GM19328 (cell line): ENCODE data around the gene MEGF8.
A peak's percentile ranks its signal among the peaks of the same experiment; 100 is the strongest.

Experiments
- ATAC-seq: cut with Tn5 transposase; IDR thresholded peaks from one replicate; pipeline ENCODE4 v1.9.1; 2021; ENCODE audit warnings: mild to moderate bottlenecking, moderate library complexity; ENCODE audit not compliant: unreplicated experiment

The MEGF8 gene

GRCh38 chr19:42375415-42376176, 50.2 kb downstream of the MEGF8 start:
- ATAC-seq: no peak

GRCh38 chr19:42376177-42376555, 50.7 kb downstream of the MEGF8 start:
- no peak for ATAC-seq

- ATAC-seq: no peak
Measured at GRCh38 chr19:42378225-42379215, 53.1 kb downstream of the MEGF8 start.

GRCh38 chr19:42380155-42380554, 54.7 kb downstream of the MEGF8 start:
- no peak for ATAC-seq

GRCh38 chr19:42386974-42387707, 61.7 kb downstream of the MEGF8 start:
- ATAC-seq: no peak

GRCh38 chr19:42388851-42389489, 63.5 kb downstream of the MEGF8 start:
- ATAC-seq: no peak

GRCh38 chr19:42389899-42390298, 64.5 kb downstream of the MEGF8 start, which contains the start of gene CNFN:
Gene CNFN, minus strand, starts transcription at chr19:42390297. Its CDS starts 1,260 bp downstream, at chr19:42389037.
- ATAC-seq: no peak

GRCh38 chr19:42392165-42392564, 66.7 kb downstream of the MEGF8 start:
- ATAC-seq: no peak

GRCh38 chr19:42394751-42395150, 69.3 kb downstream of the MEGF8 start:
- ATAC-seq: no peak

GRCh38 chr19:42396381-42397262, 71.2 kb downstream of the MEGF8 start:
- peak; percentile 98 for ATAC-seq

- ATAC-seq: no peak
Measured at GRCh38 chr19:42397263-42398166, 72.1 kb downstream of the MEGF8 start.

- ATAC-seq: no peak
Measured at GRCh38 chr19:42400404-42400803, 75.0 kb downstream of the MEGF8 start.

GRCh38 chr19:42401365-42402303, 76.2 kb downstream of the MEGF8 start:
- ATAC-seq: no peak

GRCh38 chr19:42402376-42403116, 77.1 kb downstream of the MEGF8 start:
- ATAC-seq: no peak

GRCh38 chr19:42403586-42403985, 78.2 kb downstream of the MEGF8 start:
- no peak for ATAC-seq

GRCh38 chr19:42406111-42406510, 80.7 kb downstream of the MEGF8 start:
- no peak for ATAC-seq
